ENCODE measurements around the gene SLC26A9.
"Not testable (repeated sequence)": the region's sequence is repeated elsewhere in the genome, so short reads cannot be mapped to it uniquely, and the experiment has no call there.

SLC26A9 gene

GRCh38 chr1:205896351-205896750 lies 46.9 kb downstream of the SLC26A9 start:
- no peak overlapping the region for H3K27ac ChIP-seq (ENCODE audit: low read length)
- no peak overlapping the region for H3K9ac ChIP-seq (ENCODE audit: low read length)
- H3K27me3 ChIP-seq (ENCODE audit: control insufficient read depth, insufficient read depth, low read length) = no peaks in the 10 kb centered on the region
- no peak overlapping the region for H3K4me3 ChIP-seq (ENCODE audit: low read length)
- H3K9me3 ChIP-seq (ENCODE audit: control insufficient read depth, low read depth, low read length) = peaks cover 8% of the 10 kb centered on the region
- no peaks in the 10 kb centered on the region for H3K4me1 ChIP-seq (ENCODE audit: control insufficient read depth, low read depth, low read length)
- no peaks in the 10 kb centered on the region for H3K36me3 ChIP-seq (ENCODE audit: control insufficient read depth, low read depth, low read length)

- H3K27ac ChIP-seq (ENCODE audit: low read length); H3K9ac ChIP-seq (ENCODE audit: low read length); H3K9me3 ChIP-seq (ENCODE audit: control insufficient read depth, low read depth, low read length); H3K27me3 ChIP-seq (ENCODE audit: control insufficient read depth, insufficient read depth, low read length); H3K4me3 ChIP-seq (ENCODE audit: low read length); H3K4me1 ChIP-seq (ENCODE audit: control insufficient read depth, low read depth, low read length); H3K36me3 ChIP-seq (ENCODE audit: control insufficient read depth, low read depth, low read length): not testable (repeated sequence)
Measured at GRCh38 chr1:205894119-205894518, 49.1 kb downstream of the SLC26A9 start.

- not testable (repeated sequence) for H3K9me3 ChIP-seq (ENCODE audit: control insufficient read depth, low read depth, low read length); H3K27ac ChIP-seq (ENCODE audit: low read length); H3K36me3 ChIP-seq (ENCODE audit: control insufficient read depth, low read depth, low read length); H3K4me3 ChIP-seq (ENCODE audit: low read length); H3K27me3 ChIP-seq (ENCODE audit: control insufficient read depth, insufficient read depth, low read length); H3K9ac ChIP-seq (ENCODE audit: low read length); H3K4me1 ChIP-seq (ENCODE audit: control insufficient read depth, low read depth, low read length)
Measured at GRCh38 chr1:205892175-205892574, 51.1 kb downstream of the SLC26A9 start.

- not testable (repeated sequence) for H3K4me1 ChIP-seq (ENCODE audit: control insufficient read depth, low read depth, low read length); H3K27ac ChIP-seq (ENCODE audit: low read length); H3K9me3 ChIP-seq (ENCODE audit: control insufficient read depth, low read depth, low read length); H3K4me3 ChIP-seq (ENCODE audit: low read length); H3K9ac ChIP-seq (ENCODE audit: low read length); H3K36me3 ChIP-seq (ENCODE audit: control insufficient read depth, low read depth, low read length); H3K27me3 ChIP-seq (ENCODE audit: control insufficient read depth, insufficient read depth, low read length)
Measured at GRCh38 chr1:205891481-205891880, 51.8 kb downstream of the SLC26A9 start.

GRCh38 chr1:205890631-205891030 lies 52.6 kb downstream of the SLC26A9 start:
- H3K9ac ChIP-seq (ENCODE audit: low read length); H3K4me1 ChIP-seq (ENCODE audit: control insufficient read depth, low read depth, low read length); H3K27ac ChIP-seq (ENCODE audit: low read length); H3K9me3 ChIP-seq (ENCODE audit: control insufficient read depth, low read depth, low read length); H3K4me3 ChIP-seq (ENCODE audit: low read length); H3K27me3 ChIP-seq (ENCODE audit: control insufficient read depth, insufficient read depth, low read length); H3K36me3 ChIP-seq (ENCODE audit: control insufficient read depth, low read depth, low read length): not testable (repeated sequence)

- H3K27ac ChIP-seq (ENCODE audit: low read length); H3K9me3 ChIP-seq (ENCODE audit: control insufficient read depth, low read depth, low read length); H3K4me3 ChIP-seq (ENCODE audit: low read length); H3K27me3 ChIP-seq (ENCODE audit: control insufficient read depth, insufficient read depth, low read length); H3K9ac ChIP-seq (ENCODE audit: low read length); H3K36me3 ChIP-seq (ENCODE audit: control insufficient read depth, low read depth, low read length); H3K4me1 ChIP-seq (ENCODE audit: control insufficient read depth, low read depth, low read length): not testable (repeated sequence)
Measured at GRCh38 chr1:205889706-205890105, 53.5 kb downstream of the SLC26A9 start.

GRCh38 chr1:205889006-205889405 lies 54.2 kb downstream of the SLC26A9 start:
- not testable (repeated sequence) for H3K9ac ChIP-seq (ENCODE audit: low read length); H3K4me3 ChIP-seq (ENCODE audit: low read length); H3K4me1 ChIP-seq (ENCODE audit: control insufficient read depth, low read depth, low read length); H3K9me3 ChIP-seq (ENCODE audit: control insufficient read depth, low read depth, low read length); H3K27me3 ChIP-seq (ENCODE audit: control insufficient read depth, insufficient read depth, low read length); H3K36me3 ChIP-seq (ENCODE audit: control insufficient read depth, low read depth, low read length); H3K27ac ChIP-seq (ENCODE audit: low read length)

- H3K27me3 ChIP-seq (ENCODE audit: control insufficient read depth, insufficient read depth, low read length) = no peaks in the 10 kb centered on the region
Measured at GRCh38 chr1:205883792-205884191, 59.5 kb downstream of the SLC26A9 start.

GRCh38 chr1:205880923-205881322 lies 62.3 kb downstream of the SLC26A9 start:
- no peaks in the 10 kb centered on the region for H3K4me1 ChIP-seq (ENCODE audit: control insufficient read depth, low read depth, low read length)
- H3K27me3 ChIP-seq (ENCODE audit: control insufficient read depth, insufficient read depth, low read length) = no peaks in the 10 kb centered on the region
- H3K9ac ChIP-seq (ENCODE audit: low read length) = no peak overlapping the region
- no peaks in the 10 kb centered on the region for H3K36me3 ChIP-seq (ENCODE audit: control insufficient read depth, low read depth, low read length)
- H3K4me3 ChIP-seq (ENCODE audit: low read length) = no peak overlapping the region
- no peaks in the 10 kb centered on the region for H3K9me3 ChIP-seq (ENCODE audit: control insufficient read depth, low read depth, low read length)
- no peak overlapping the region for H3K27ac ChIP-seq (ENCODE audit: low read length)

More at GRCh38 chr1:205883792-205884191, 59.5 kb downstream of the SLC26A9 start:
- no peaks in the 10 kb centered on the region for H3K4me1 ChIP-seq (ENCODE audit: control insufficient read depth, low read depth, low read length)
- no peaks in the 10 kb centered on the region for H3K9me3 ChIP-seq (ENCODE audit: control insufficient read depth, low read depth, low read length)
- H3K4me3 ChIP-seq (ENCODE audit: low read length) = no peak overlapping the region
- no peak overlapping the region for H3K27ac ChIP-seq (ENCODE audit: low read length)
- no peaks in the 10 kb centered on the region for H3K36me3 ChIP-seq (ENCODE audit: control insufficient read depth, low read depth, low read length)
- H3K9ac ChIP-seq (ENCODE audit: low read length) = no peak overlapping the region

GRCh38 chr1:205879974-205880373 lies 63.3 kb downstream of the SLC26A9 start:
- Histone ChIP-seq H3K9ac (ENCODE audit: low read length) (no peak overlapping the region), H3K36me3 (ENCODE audit: control insufficient read depth, low read depth, low read length) (no peaks in the 10 kb centered on the region), H3K4me1 (ENCODE audit: control insufficient read depth, low read depth, low read length) (no peaks in the 10 kb centered on the region), H3K27me3 (ENCODE audit: control insufficient read depth, insufficient read depth, low read length) (no peaks in the 10 kb centered on the region), H3K9me3 (ENCODE audit: control insufficient read depth, low read depth, low read length) (no peaks in the 10 kb centered on the region), H3K4me3 (ENCODE audit: low read length) (no peak overlapping the region), H3K27ac (ENCODE audit: low read length) (no peak overlapping the region)

GRCh38 chr1:205878026-205878425 lies 65.2 kb downstream of the SLC26A9 start:
- no peaks in the 10 kb centered on the region for H3K27me3 ChIP-seq (ENCODE audit: control insufficient read depth, insufficient read depth, low read length)
- H3K9me3 ChIP-seq (ENCODE audit: control insufficient read depth, low read depth, low read length) = no peaks in the 10 kb centered on the region
- H3K27ac ChIP-seq (ENCODE audit: low read length) = no peak overlapping the region
- H3K9ac ChIP-seq (ENCODE audit: low read length) = no peak overlapping the region
- no peaks in the 10 kb centered on the region for H3K4me1 ChIP-seq (ENCODE audit: control insufficient read depth, low read depth, low read length)
- H3K4me3 ChIP-seq (ENCODE audit: low read length) = no peak overlapping the region
- no peaks in the 10 kb centered on the region for H3K36me3 ChIP-seq (ENCODE audit: control insufficient read depth, low read depth, low read length)

GRCh38 chr1:205873148-205873547 lies 70.1 kb downstream of the SLC26A9 start:
- not testable (repeated sequence) for H3K27ac ChIP-seq (ENCODE audit: low read length); H3K27me3 ChIP-seq (ENCODE audit: control insufficient read depth, insufficient read depth, low read length); H3K9ac ChIP-seq (ENCODE audit: low read length); H3K4me1 ChIP-seq (ENCODE audit: control insufficient read depth, low read depth, low read length); H3K9me3 ChIP-seq (ENCODE audit: control insufficient read depth, low read depth, low read length); H3K36me3 ChIP-seq (ENCODE audit: control insufficient read depth, low read depth, low read length); H3K4me3 ChIP-seq (ENCODE audit: low read length)

GRCh38 chr1:205870236-205870635 lies 73.0 kb downstream of the SLC26A9 start:
- H3K4me1 ChIP-seq (ENCODE audit: control insufficient read depth, low read depth, low read length) = peaks cover 10% of the 10 kb centered on the region
- no peaks in the 10 kb centered on the region for H3K36me3 ChIP-seq (ENCODE audit: control insufficient read depth, low read depth, low read length)
- no peak overlapping the region for H3K27ac ChIP-seq (ENCODE audit: low read length)
- H3K9me3 ChIP-seq (ENCODE audit: control insufficient read depth, low read depth, low read length) = no peaks in the 10 kb centered on the region
- H3K4me3 ChIP-seq (ENCODE audit: low read length) = no peak overlapping the region
- no peak overlapping the region for H3K9ac ChIP-seq (ENCODE audit: low read length)
- no peaks in the 10 kb centered on the region for H3K27me3 ChIP-seq (ENCODE audit: control insufficient read depth, insufficient read depth, low read length)

Measured in iPS-18a (cell line).